ENCODE measurements around the gene LGALS1. TPM values are rescaled to one million over a fixed set of nuclear protein-coding genes. Genes with fewer than 3 reads are reported as not detected.
A peak's percentile ranks its signal among the peaks of the same experiment; 100 is the strongest.

The LGALS1 gene
- total RNA-seq, 1 experiment from 2014 or later = 269 TPM

GRCh38 chr22:37641561-37641949 lies 33.9 kb upstream of the LGALS1 start:
- CTCF ChIA-PET = interaction anchor here (0.6 to 4.2 kb wide), 3 partner anchors 35 to 44 kb away, joined by 4 to 45 read pairs (median 6); partner anchors contain the start of gene NOL12

GRCh38 chr22:37643225-37643847 lies 32.1 kb upstream of the LGALS1 start:
- CTCF ChIA-PET = interaction anchor here (0.5 to 4.2 kb wide), 25 partner anchors 9 to 890 kb away, joined by 3 to 45 read pairs (median 4); partner anchors contain the start of genes LGALS1, NOL12 and PDXP
- BruUV-seq (replicated peaks) = no TSS peak
- TF ChIP-seq CTCF (conservative IDR thresholded peaks at IDR 0.05; ENCODE audit: low read depth, low read length) (peak; percentile 93), EZH2 (IDR thresholded peaks at IDR 0.05; ENCODE audit: borderline replicate concordance, low read depth, low read length, poor library complexity, severe bottlenecking) (no peak)
- Histone ChIP-seq H3K4me3 (ENCODE audit: low read depth, low read length, poor library complexity, severe bottlenecking) (no peak overlapping the region), H3K36me3 (ENCODE audit: insufficient read depth, low read length, poor library complexity, severe bottlenecking) (peaks cover 3% of the 10 kb centered on the region), H3K4me1 (ENCODE audit: insufficient read depth, low read length, poor library complexity, severe bottlenecking) (peaks cover 26% of the 10 kb centered on the region), H3K9me3 (ENCODE audit: low read depth, low read length, poor library complexity, severe bottlenecking) (no peaks in the 10 kb centered on the region), H3K27me3 (replicated peaks; ENCODE audit: insufficient read depth, low read depth, low read length, poor library complexity) (no peaks in the 10 kb centered on the region), H3K27ac (ENCODE audit: low read depth, low read length, poor library complexity, severe bottlenecking) (no peak overlapping the region)
- POLR2A ChIA-PET (ENCODE audit: low non-redundant PET) = no interaction called here
- intact Hi-C loops (cut with micrococcal nuclease; ENCODE audit: unreplicated experiment) = loop anchor here (1.0 to 5.0 kb wide), 2 partner anchors 39 to 148 kb away; no protein-coding TSS in a partner anchor
- peak; percentile 86 for DNase-seq (ENCODE audit: low spot score)

More at GRCh38 chr22:37641561-37641949, 33.9 kb upstream of the LGALS1 start:
- intact Hi-C loops (cut with micrococcal nuclease; ENCODE audit: unreplicated experiment) = loop anchor here (5.0 kb wide), 1 partner anchor 41 kb away; no protein-coding TSS in a partner anchor
- no peak overlapping the region for H3K27ac ChIP-seq (ENCODE audit: low read depth, low read length, poor library complexity, severe bottlenecking)
- BruUV-seq (replicated peaks) = no TSS peak
- TF ChIP-seq CTCF (conservative IDR thresholded peaks at IDR 0.05; ENCODE audit: low read depth, low read length) (no peak), EZH2 (IDR thresholded peaks at IDR 0.05; ENCODE audit: borderline replicate concordance, low read depth, low read length, poor library complexity, severe bottlenecking) (no peak)
- no peaks in the 10 kb centered on the region for H3K36me3 ChIP-seq (ENCODE audit: insufficient read depth, low read length, poor library complexity, severe bottlenecking)
- POLR2A ChIA-PET (ENCODE audit: low non-redundant PET) = no interaction called here
- DNase-seq (ENCODE audit: low spot score) = no peak
- H3K27me3 ChIP-seq (replicated peaks; ENCODE audit: insufficient read depth, low read depth, low read length, poor library complexity) = no peaks in the 10 kb centered on the region
- no peaks in the 10 kb centered on the region for H3K9me3 ChIP-seq (ENCODE audit: low read depth, low read length, poor library complexity, severe bottlenecking)
- peaks cover 14% of the 10 kb centered on the region for H3K4me1 ChIP-seq (ENCODE audit: insufficient read depth, low read length, poor library complexity, severe bottlenecking)
- no peak overlapping the region for H3K4me3 ChIP-seq (ENCODE audit: low read depth, low read length, poor library complexity, severe bottlenecking)

GRCh38 chr22:37647317-37647716 lies 28.1 kb upstream of the LGALS1 start:
- TF ChIP-seq EZH2 (IDR thresholded peaks at IDR 0.05; ENCODE audit: borderline replicate concordance, low read depth, low read length, poor library complexity, severe bottlenecking) (no peak), CTCF (conservative IDR thresholded peaks at IDR 0.05; ENCODE audit: low read depth, low read length) (no peak)

More at GRCh38 chr22:37647317-37647716, 28.1 kb upstream of the LGALS1 start:
- intact Hi-C loops (cut with micrococcal nuclease; ENCODE audit: unreplicated experiment) = no loop called here
- BruUV-seq (replicated peaks) = no TSS peak
- ChIA-PET POLR2A (ENCODE audit: low non-redundant PET) (interaction anchor here (0.7 kb wide), 1 partner anchor 8 kb away, joined by 9 read pairs; no protein-coding TSS in a partner anchor), CTCF (no interaction called here)
- H3K27me3 ChIP-seq (replicated peaks; ENCODE audit: insufficient read depth, low read depth, low read length, poor library complexity) = no peaks in the 10 kb centered on the region
- no peak overlapping the region for H3K4me3 ChIP-seq (ENCODE audit: low read depth, low read length, poor library complexity, severe bottlenecking)
- peaks cover 3% of the 10 kb centered on the region for H3K36me3 ChIP-seq (ENCODE audit: insufficient read depth, low read length, poor library complexity, severe bottlenecking)
- DNase-seq (ENCODE audit: low spot score) = no peak
- peaks cover 13% of the 10 kb centered on the region for H3K4me1 ChIP-seq (ENCODE audit: insufficient read depth, low read length, poor library complexity, severe bottlenecking)
- H3K9me3 ChIP-seq (ENCODE audit: low read depth, low read length, poor library complexity, severe bottlenecking) = no peaks in the 10 kb centered on the region
- H3K27ac ChIP-seq (ENCODE audit: low read depth, low read length, poor library complexity, severe bottlenecking) = no peak overlapping the region

Data from A673 (cell line).